LHCN-M2 (cell line): ENCODE measurements around the gene TMTC2. TPM values are rescaled to one million over a fixed set of nuclear protein-coding genes. Genes with fewer than 3 reads are reported as not detected.

Experiments
- DNase-seq: peaks from one replicate; pipeline ENCODE4 v3.0.0-alpha.2; 2012; ENCODE audit warnings: low read depth
- total RNA-seq: library from RNA; depleted of rRNA; stranded (reverse); fragments of >200 nt; gene quantifications from 2 replicates; pipeline ENCODE4 v1.2.3, GENCODE V29; 2014

Gene TMTC2
- total RNA-seq, 1 experiment from 2014 or later = 1.2 TPM

- DNase-seq = no peak
These were observed 266.2 kb downstream of the TMTC2 start for GRCh38 chr12:82952946-82953345.

DNA sequence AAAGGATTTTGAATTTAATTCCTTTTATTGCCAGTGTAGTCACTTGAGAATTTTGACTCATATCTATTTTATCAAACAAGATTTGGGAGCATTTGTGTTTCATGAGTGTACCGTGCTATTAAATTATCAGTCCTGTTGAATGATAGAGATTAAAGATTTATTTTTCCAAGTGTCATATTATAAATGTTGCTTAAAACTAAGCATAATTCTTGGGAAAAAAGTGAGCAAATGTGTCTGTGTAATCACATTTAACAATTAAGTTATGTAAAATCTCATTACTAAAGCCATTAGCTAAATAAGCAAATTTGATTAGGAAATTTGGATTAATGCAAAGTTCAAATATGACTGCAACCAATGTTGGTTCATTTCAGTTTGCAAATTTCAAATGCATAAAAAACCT is 266.7 kb downstream of the TMTC2 start:
- DNase-seq = no peak

GRCh38 chr12:82954064-82954463 is 267.4 kb downstream of the TMTC2 start:
- no peak for DNase-seq

DNA sequence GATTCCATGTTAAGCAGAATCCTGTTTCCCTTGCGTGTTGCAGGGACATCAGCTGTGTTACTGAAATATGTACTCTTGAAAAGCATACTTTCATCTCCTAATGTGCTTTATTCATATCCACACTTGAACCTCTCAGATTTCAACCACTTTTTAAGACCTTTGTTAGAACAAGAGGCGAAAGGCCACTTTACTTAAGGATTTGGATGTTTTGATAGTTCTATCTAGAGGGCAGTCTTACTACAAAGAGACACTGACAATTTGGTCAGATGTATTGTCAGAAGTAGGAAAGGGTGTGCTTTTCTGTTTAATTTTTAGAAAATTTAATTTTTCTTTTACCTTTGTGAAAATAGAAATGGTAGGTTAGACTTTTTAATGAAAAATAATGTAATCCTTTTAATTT is 267.9 kb downstream of the TMTC2 start:
- DNase-seq = no peak

DNA sequence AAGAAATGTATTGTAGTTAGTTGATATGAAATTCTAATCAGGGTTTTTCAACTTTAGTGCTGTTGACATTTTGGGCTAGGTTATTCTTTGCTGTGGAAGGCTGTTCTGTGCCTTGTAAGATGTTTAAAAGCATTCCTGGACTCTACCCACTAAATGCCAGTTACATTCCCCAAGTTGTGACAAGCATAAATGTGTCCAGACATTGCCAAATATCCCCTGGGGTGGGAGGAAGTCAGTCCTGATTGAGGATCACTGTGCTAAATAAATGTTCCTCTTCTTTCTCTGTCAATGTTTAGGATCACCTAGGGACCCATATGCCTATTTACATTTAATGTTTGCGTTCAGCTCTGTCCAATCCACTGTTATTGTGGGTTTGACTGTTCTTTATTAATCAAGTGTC is 268.3 kb downstream of the TMTC2 start:
- no peak for DNase-seq

DNA sequence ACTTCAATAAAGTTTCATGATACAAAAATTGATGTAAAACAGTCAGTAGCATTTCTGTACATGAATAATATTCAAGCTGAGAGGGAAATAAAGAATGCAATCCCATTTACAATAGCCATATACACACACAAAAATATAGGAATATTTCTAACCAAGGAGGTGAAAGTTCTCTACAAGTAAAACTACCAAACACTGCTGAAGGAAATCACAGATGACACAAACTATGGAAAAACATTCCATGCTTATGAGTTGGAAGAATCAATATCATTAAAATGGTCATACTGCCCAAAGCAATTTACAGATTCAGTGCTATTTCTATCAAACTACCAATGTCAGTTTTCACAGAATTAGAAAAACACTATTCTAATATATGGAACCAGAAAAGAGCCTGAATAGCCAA is 272.3 kb downstream of the TMTC2 start:
- DNase-seq = no peak

DNA sequence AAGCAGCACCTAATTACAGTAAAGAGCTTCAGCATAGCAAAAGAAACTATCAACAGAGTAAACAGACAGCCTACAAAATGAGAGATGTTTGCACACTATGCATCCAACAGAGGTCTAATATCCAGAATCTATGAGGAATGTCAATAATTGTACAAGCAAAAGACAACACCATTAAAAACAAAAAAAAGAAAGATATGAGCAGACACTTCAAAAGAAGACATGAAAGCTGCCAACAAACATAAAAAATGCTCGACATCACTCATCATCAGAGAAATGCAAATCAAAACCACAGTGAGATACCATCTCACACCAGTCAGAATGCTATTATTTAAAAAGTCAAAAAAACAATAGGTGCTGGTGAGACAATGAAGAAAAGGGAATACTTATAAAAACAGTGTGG is 273.1 kb downstream of the TMTC2 start:
- no peak for DNase-seq

GRCh38 chr12:82961835-82962234 is 275.1 kb downstream of the TMTC2 start:
- DNase-seq = no peak

- no peak for DNase-seq
These were observed 277.2 kb downstream of the TMTC2 start for GRCh38 chr12:82963956-82964355.

GRCh38 chr12:82964446-82964845 is 277.7 kb downstream of the TMTC2 start:
- no peak for DNase-seq

DNA sequence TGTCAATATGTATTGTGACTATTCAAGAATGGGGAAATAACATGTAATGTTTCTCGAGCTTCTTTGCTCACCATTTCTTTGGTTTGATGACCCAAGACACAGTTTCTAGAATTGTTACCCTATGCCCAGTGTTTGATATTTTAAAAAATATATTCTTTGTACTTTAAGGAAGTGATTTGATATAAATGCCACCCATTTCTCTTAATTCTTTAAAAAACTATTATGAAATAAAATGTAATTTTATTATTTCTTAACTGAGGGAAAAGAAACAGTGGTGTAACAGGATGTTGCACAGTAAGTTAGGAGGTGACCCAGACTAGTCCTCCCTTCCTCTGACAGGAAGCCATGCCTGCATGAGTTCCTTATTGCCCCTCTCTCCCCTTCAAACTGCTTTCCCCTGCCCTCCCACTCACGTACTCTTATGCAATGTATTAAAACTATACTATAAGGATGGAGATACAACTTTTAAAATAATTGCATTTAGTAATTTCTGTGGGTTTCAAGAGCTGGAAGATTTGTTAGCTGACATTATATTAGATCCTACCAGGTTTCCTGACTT is 279.4 kb downstream of the TMTC2 start:
- DNase-seq = no peak

GRCh38 chr12:82968631-82969367 is 282.1 kb downstream of the TMTC2 start:
- DNase-seq = no peak

GRCh38 chr12:82970614-82971013 is 283.9 kb downstream of the TMTC2 start:
- no peak for DNase-seq

- DNase-seq = no peak
These were observed 284.9 kb downstream of the TMTC2 start for GRCh38 chr12:82971584-82971983.

DNA sequence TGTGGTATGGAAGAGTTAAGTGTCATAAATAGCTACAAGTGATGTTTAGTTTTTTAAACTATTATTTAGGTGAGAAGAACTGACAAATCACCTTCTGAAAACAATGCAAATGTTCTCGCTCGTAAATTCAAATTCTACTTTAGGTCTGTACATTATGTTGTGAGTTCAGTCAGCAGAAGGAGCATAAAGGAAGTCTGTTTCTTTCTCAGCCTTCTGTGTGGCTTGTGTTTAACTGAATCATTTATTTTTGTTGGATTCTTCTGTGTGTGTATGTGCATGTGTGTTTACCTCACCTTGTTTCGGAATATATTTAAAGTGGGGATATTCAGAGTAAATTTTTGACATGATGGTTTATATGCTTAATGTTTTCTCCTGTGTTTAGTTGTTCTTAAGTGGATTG is 285.9 kb downstream of the TMTC2 start:
- DNase-seq = no peak

DNA sequence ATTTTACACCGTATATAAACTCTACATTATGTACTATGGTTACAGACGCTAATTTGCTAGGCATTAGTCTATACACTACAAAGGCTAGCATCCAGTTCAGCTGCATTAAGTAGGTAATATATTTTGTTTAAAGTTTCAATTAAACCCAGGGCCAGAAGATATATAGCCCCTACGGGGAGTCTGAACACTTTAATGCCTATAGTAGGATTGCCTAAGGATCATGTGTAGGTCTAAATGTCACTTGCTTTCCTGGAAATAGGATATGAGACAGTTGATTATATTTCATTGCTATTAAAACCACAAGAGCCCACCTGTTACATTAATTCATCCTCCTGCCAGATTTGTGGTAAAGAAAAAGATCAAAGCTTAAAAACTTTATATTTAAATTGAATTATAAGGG is 286.9 kb downstream of the TMTC2 start:
- no peak for DNase-seq

GRCh38 chr12:82981150-82981549 is 294.4 kb downstream of the TMTC2 start:
- no peak for DNase-seq

DNA sequence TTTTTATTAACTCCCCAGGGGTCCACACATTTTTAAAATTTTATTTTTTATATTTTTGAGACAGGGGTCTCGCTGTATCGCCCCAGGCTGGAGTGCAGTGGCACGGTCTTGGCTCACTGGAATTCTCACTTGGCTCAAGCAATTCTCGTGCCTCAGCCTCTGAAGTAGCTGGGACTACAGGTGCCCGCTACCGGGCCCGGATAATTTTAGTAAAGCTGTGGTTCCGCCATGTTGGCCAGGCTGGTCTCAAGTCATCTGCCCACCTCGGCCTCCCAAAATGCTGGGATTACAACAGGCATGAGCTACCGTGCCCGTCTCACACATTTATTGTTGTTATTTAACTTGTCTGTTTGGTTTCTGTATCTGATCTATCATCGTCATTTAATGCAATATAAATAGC is 307.4 kb downstream of the TMTC2 start:
- DNase-seq = no peak

DNA sequence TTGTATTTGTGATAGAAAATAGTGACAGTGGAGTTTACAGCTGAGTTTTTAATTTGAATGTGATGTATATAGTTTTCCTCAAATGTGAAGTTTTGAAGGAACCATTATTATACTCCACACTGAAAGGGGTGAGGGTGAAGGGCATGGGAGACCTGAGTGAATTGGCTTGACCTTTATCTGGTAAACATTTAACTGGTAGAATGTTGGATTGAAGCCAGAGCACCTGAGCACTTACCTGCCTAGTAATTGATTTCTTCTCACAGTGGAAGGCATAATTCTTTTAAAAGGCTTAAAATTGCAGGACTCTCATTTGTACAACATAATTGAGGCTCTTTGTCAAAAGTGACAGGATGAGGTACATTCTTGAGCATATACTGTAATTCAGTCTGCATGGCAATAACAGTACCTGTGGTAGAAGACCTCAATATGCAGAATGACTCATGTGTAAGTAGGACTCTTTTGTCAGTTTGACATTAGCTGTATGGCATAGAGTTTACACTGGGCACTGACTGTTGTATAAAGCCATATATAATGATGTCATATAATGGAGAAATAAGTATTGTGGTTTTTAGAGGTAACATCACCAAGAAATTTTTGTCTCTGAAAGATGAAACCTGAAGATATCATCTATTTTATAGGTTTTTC is 309.6 kb downstream of the TMTC2 start:
- DNase-seq = no peak

- no peak for DNase-seq
These were observed 311.8 kb downstream of the TMTC2 start for GRCh38 chr12:82998509-82998908.

DNA sequence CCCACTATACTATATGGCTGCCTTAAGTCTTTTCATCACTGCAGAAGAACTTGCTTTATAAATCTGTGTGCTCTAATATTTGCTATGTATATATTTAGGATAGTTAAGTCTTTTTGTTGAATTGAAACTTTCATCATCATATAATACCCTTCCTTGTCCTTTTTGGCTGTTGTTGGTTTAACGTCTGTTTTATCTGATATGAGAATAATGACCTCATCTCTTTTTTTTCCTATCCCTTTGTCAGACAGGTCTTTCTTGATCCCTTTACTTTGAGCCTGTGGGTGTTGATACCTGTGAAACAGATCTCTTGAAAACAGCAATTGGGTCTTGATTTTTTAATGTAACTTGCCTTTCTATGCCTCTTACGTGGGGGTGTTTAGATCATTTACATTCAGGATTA is 316.3 kb downstream of the TMTC2 start:
- no peak for DNase-seq

GRCh38 chr12:83005534-83006197 is 319.0 kb downstream of the TMTC2 start:
- no peak for DNase-seq

- DNase-seq = no peak
These were observed 322.0 kb downstream of the TMTC2 start for GRCh38 chr12:83008703-83009102.
